Ishikawa (cell line): ENCODE data around the gene ABCC4.

Experiments used
- CEBPB ChIP-seq: IDR thresholded peaks from 2 replicates; pipeline ENCODE4 v1.6.1; 2012
- CREB1 ChIP-seq: IDR thresholded peaks from 2 replicates; pipeline ENCODE4 v1.6.1; 2012; ENCODE audit warnings: low read depth
- EGR1 ChIP-seq: IDR thresholded peaks from 2 replicates; pipeline ENCODE4 v1.6.1; 2012
- EP300 ChIP-seq: IDR thresholded peaks from 2 replicates; pipeline ENCODE4 v1.6.1; 2012; ENCODE audit warnings: borderline replicate concordance
- FOXM1 ChIP-seq: IDR thresholded peaks from 2 replicates; pipeline ENCODE4 v1.6.1; 2012; ENCODE audit warnings: low read depth, borderline replicate concordance
- MAX ChIP-seq: IDR thresholded peaks from 2 replicates; pipeline ENCODE4 v1.6.1; 2012
- NFIC ChIP-seq: IDR thresholded peaks from 2 replicates; pipeline ENCODE4 v1.6.1; 2012
- RAD21 ChIP-seq: IDR thresholded peaks from 2 replicates; pipeline ENCODE4 v1.6.1; 2012; ENCODE audit warnings: low read depth
- TAF1 ChIP-seq: IDR thresholded peaks from 2 replicates; pipeline ENCODE4 v1.6.1; 2012; ENCODE audit warnings: low read depth, mild to moderate bottlenecking
- TCF12 ChIP-seq: IDR thresholded peaks from 2 replicates; pipeline ENCODE4 v1.6.1; 2012; ENCODE audit warnings: low read depth
- TEAD4 ChIP-seq: IDR thresholded peaks from 2 replicates; pipeline ENCODE4 v1.6.1; 2012
- USF1 ChIP-seq: IDR thresholded peaks from 2 replicates; pipeline ENCODE4 v1.6.1; 2012
- YY1 ChIP-seq: IDR thresholded peaks from 2 replicates; pipeline ENCODE4 v1.6.1; 2012; ENCODE audit warnings: low read depth
- ZBTB7A ChIP-seq: IDR thresholded peaks from 2 replicates; pipeline ENCODE4 v1.6.1; 2012; ENCODE audit warnings: low read depth
- TF ChIP-seq, protein P1 (sequence below): IDR thresholded peaks from 2 replicates; pipeline ENCODE4 v1.6.1; 2012; ENCODE audit warnings: low read depth, mild to moderate bottlenecking

ABCC4 gene

DNA sequence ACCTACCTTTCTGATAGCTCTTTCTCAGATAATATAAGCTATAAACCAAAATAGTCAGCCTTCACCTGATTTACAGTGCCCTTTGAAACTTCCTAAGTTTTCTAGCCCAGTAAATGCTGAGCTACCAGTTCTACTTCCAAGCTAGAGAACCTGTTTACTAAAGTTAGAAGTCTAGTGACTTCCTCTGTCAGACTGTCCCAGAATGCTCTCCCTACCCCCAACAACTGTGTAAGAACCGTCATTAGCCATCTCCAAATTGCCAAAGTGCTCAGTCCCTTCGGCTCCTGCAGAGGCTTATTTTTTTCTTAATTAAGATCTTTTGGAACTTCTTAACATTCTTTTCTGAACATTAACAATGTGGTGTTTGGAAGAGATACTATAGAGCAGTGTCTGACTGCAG, 3.2 kb upstream of the ABCC4 start:
- no peak for TF ChIP-seq EGR1
- TF ChIP-seq RAD21, result no peak
- no peak for TF ChIP-seq TCF12
- no peak for TF ChIP-seq CREB1
- TF ChIP-seq, protein P1, sequence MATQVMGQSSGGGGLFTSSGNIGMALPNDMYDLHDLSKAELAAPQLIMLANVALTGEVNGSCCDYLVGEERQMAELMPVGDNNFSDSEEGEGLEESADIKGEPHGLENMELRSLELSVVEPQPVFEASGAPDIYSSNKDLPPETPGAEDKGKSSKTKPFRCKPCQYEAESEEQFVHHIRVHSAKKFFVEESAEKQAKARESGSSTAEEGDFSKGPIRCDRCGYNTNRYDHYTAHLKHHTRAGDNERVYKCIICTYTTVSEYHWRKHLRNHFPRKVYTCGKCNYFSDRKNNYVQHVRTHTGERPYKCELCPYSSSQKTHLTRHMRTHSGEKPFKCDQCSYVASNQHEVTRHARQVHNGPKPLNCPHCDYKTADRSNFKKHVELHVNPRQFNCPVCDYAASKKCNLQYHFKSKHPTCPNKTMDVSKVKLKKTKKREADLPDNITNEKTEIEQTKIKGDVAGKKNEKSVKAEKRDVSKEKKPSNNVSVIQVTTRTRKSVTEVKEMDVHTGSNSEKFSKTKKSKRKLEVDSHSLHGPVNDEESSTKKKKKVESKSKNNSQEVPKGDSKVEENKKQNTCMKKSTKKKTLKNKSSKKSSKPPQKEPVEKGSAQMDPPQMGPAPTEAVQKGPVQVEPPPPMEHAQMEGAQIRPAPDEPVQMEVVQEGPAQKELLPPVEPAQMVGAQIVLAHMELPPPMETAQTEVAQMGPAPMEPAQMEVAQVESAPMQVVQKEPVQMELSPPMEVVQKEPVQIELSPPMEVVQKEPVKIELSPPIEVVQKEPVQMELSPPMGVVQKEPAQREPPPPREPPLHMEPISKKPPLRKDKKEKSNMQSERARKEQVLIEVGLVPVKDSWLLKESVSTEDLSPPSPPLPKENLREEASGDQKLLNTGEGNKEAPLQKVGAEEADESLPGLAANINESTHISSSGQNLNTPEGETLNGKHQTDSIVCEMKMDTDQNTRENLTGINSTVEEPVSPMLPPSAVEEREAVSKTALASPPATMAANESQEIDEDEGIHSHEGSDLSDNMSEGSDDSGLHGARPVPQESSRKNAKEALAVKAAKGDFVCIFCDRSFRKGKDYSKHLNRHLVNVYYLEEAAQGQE, result no peak
- TF ChIP-seq MAX, result no peak
- TF ChIP-seq EP300, result no peak
- no peak for TF ChIP-seq YY1

GRCh38 chr13:95301968-95302393, 730 bp upstream of the ABCC4 start:
- TF ChIP-seq, protein P1, result no peak
- no peak for TF ChIP-seq YY1
- no peak for TF ChIP-seq USF1
- no peak for TF ChIP-seq FOXM1
- TF ChIP-seq RAD21, result no peak
- no peak for TF ChIP-seq NFIC
- no peak for TF ChIP-seq CEBPB
- no peak for TF ChIP-seq MAX
- no peak for TF ChIP-seq TAF1
- no peak for TF ChIP-seq EGR1
- TF ChIP-seq TCF12, result no peak
- no peak for TF ChIP-seq EP300

DNA sequence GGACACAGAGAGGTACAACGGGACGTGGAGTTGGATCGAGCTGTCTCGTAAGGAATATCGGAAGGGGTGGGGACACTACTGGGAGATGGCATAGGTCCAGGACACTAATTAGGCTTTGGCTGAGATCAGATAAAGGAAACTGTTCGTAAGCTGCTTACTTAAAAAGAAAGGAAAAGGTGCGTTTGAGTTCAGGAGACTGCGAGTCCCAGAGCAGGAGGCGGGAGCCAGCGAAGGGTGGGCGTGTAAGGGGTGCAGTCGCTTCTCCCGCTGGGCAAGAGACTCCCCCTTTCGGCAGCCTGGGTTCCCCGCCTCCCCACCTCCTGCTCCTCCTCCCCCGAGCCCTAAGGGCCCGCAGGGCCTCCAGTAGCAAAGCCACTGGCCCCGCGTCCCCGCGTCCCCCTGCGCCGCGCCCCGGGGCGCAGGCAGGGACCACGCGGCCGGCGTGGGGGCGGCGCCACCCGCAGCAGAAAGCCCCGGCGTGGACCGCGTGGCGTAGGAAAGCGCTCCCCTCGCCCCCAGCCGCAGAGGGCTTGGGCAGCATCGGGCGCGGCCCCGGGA, 547 bp downstream of the ABCC4 start:
- TF ChIP-seq NFIC (peak; percentile 37; the same call in 1 of the 2 replicates), TEAD4 (no peak), EGR1 (no peak), ZBTB7A (0 out of 2 replicates have a peak, but pooled peaks have one; percentile 39), TAF1 (0 out of 2 replicates have a peak, but pooled peaks have one; percentile 32), TCF12 (no peak), RAD21 (no peak), CREB1 (no peak)

GRCh38 chr13:95298971-95299621, 2.2 kb downstream of the ABCC4 start:
- 0 out of 2 replicates have a peak, but pooled peaks have one; percentile 30 for TF ChIP-seq TEAD4
- TF ChIP-seq MAX, result peak; percentile 39; the same call in 1 of the 2 replicates
- TF ChIP-seq USF1, result peak; percentile 23; the same call in 1 of the 2 replicates
- TF ChIP-seq, protein P1, result no peak
- 0 out of 2 replicates have a peak, but pooled peaks have one; percentile 12 for TF ChIP-seq NFIC
